ENCODE measurements around the gene ENDOD1. TPM values are rescaled to one million over a fixed set of nuclear protein-coding genes. Genes with fewer than 3 reads are reported as not detected.
A peak's percentile ranks its signal among the peaks of the same experiment; 100 is the strongest.
"Not testable (repeated sequence)": the region's sequence is repeated elsewhere in the genome, so short reads cannot be mapped to it uniquely, and the experiment has no call there.

The ENDOD1 gene, protein sequence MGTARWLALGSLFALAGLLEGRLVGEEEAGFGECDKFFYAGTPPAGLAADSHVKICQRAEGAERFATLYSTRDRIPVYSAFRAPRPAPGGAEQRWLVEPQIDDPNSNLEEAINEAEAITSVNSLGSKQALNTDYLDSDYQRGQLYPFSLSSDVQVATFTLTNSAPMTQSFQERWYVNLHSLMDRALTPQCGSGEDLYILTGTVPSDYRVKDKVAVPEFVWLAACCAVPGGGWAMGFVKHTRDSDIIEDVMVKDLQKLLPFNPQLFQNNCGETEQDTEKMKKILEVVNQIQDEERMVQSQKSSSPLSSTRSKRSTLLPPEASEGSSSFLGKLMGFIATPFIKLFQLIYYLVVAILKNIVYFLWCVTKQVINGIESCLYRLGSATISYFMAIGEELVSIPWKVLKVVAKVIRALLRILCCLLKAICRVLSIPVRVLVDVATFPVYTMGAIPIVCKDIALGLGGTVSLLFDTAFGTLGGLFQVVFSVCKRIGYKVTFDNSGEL
- total RNA-seq, result 71.8 TPM
- polyA plus RNA-seq (ENCODE audit: insufficient read depth in 1 of 8, insufficient read length in 8 of 8, low replicate concordance in 1 of 8), result 10 to 100 TPM; 41.5 to 80.9 (median 59.2) TPM
- long read RNA-seq, donor 1, full-length matches to known transcripts, result 13 of 13 reads
- long read RNA-seq, donor 1, partial matches to known transcripts, result 0 of 13 reads
- long read RNA-seq, donor 1, other reads (novel, unspliced or antisense), result 0 of 13 reads
- long read RNA-seq, donor 2, full-length matches to known transcripts, result 3 of 3 reads
- long read RNA-seq, donor 2, partial matches to known transcripts, result 0 of 3 reads
- long read RNA-seq, donor 2, other reads (novel, unspliced or antisense), result 0 of 3 reads
- long read RNA-seq, donor 3, full-length matches to known transcripts, result 20 of 20 reads
- long read RNA-seq, donor 3, partial matches to known transcripts, result 0 of 20 reads
- long read RNA-seq, donor 3, other reads (novel, unspliced or antisense), result 0 of 20 reads
- long read RNA-seq, donor 4, full-length matches to known transcripts, result 24 of 24 reads
- long read RNA-seq, donor 4, partial matches to known transcripts, result 0 of 24 reads
- long read RNA-seq, donor 4, other reads (novel, unspliced or antisense), result 0 of 24 reads
- long read RNA-seq, donor 5, full-length matches to known transcripts, result 46 of 46 reads
- long read RNA-seq, donor 5, partial matches to known transcripts, result 0 of 46 reads
- long read RNA-seq, donor 5, other reads (novel, unspliced or antisense), result 0 of 46 reads
- long read RNA-seq, donor 6, full-length matches to known transcripts, result 42 of 42 reads
- long read RNA-seq, donor 6, partial matches to known transcripts, result 0 of 42 reads
- long read RNA-seq, donor 6, other reads (novel, unspliced or antisense), result 0 of 42 reads
- long read RNA-seq, donor 7, full-length matches to known transcripts, result 27 of 27 reads
- long read RNA-seq, donor 7, partial matches to known transcripts, result 0 of 27 reads
- long read RNA-seq, donor 7, other reads (novel, unspliced or antisense), result 0 of 27 reads
- long read RNA-seq, donor 8, full-length matches to known transcripts, result 7 of 7 reads
- long read RNA-seq, donor 8, partial matches to known transcripts, result 0 of 7 reads
- long read RNA-seq, donor 8, other reads (novel, unspliced or antisense), result 0 of 7 reads
- long read RNA-seq, donor 9, full-length matches to known transcripts, result 19 of 138 reads
- long read RNA-seq, donor 9, partial matches to known transcripts, result 119 of 138 reads
- long read RNA-seq, donor 9, other reads (novel, unspliced or antisense), result 0 of 138 reads
- long read RNA-seq, donor 10, full-length matches to known transcripts, result 36 of 36 reads
- long read RNA-seq, donor 10, partial matches to known transcripts, result 0 of 36 reads
- long read RNA-seq, donor 10, other reads (novel, unspliced or antisense), result 0 of 36 reads
- long read RNA-seq, donor 11, full-length matches to known transcripts, result 12 of 12 reads
- long read RNA-seq, donor 11, partial matches to known transcripts, result 0 of 12 reads
- long read RNA-seq, donor 11, other reads (novel, unspliced or antisense), result 0 of 12 reads

GRCh38 chr11:95089620-95090542 lies at the start of gene ENDOD1:
TSS of gene ENDOD1 (plus strand) at chr11:95089846. CDS start at chr11:95089928, 82 bp downstream.
- Histone ChIP-seq H3K27me3 (ENCODE audit: control insufficient read depth, insufficient read depth, low read length) (no peaks in the 10 kb centered on the region), H3K27ac (ENCODE audit: low read length) (peak within 1 kb of the TSS; percentile 89), H3K4me3 (ENCODE audit: low read length) (peak within 1 kb of the TSS; percentile 85), H3K36me3 (ENCODE audit: control insufficient read depth, insufficient read depth, low read length) (no peaks in the 10 kb centered on the region), H3K4me1 (ENCODE audit: control insufficient read depth, insufficient read depth, low read length) (peaks cover 33% of the 10 kb centered on the region), H3K9me3 (replicated peaks; ENCODE audit: control insufficient read depth, low read depth, low read length) (no peaks in the 10 kb centered on the region)
- DNase-seq, result peak; percentile 94
- WGBS (ENCODE audit: insufficient coverage), result under 1% methylated on average over 103 of the region's 106 CpGs

DNA sequence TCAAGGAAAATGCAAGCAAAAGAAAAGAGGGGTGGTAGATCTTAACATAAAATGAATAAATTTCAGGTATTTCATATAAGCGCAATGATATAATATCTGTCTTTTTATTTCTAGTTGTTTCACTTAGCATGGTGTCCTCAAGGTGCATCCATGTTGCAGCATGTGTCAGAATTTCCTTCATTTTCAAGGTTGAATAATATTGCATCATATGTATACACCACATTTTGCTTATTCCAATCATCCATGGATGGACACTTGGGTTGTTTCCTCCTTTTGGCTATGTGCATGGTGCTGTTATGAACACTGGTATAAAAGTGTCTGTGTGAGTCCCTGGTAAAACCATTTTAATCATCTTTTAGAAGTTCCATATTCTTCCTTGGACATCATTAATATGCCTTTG lies 47.4 kb upstream of the ENDOD1 start:
- Histone ChIP-seq H3K9me3 (replicated peaks; ENCODE audit: control insufficient read depth, low read depth, low read length) (no peaks in the 10 kb centered on the region), H3K4me3 (ENCODE audit: low read length) (no peak overlapping the region), H3K27me3 (ENCODE audit: control insufficient read depth, insufficient read depth, low read length) (peaks cover 22% of the 10 kb centered on the region), H3K4me1 (ENCODE audit: control insufficient read depth, insufficient read depth, low read length) (no peaks in the 10 kb centered on the region), H3K27ac (ENCODE audit: low read length) (no peak overlapping the region), H3K36me3 (ENCODE audit: control insufficient read depth, insufficient read depth, low read length) (no peaks in the 10 kb centered on the region)
- no CpG with 5 or more reads among the region's 1 CpG for WGBS (ENCODE audit: insufficient coverage)
- DNase-seq, result no peak

DNA sequence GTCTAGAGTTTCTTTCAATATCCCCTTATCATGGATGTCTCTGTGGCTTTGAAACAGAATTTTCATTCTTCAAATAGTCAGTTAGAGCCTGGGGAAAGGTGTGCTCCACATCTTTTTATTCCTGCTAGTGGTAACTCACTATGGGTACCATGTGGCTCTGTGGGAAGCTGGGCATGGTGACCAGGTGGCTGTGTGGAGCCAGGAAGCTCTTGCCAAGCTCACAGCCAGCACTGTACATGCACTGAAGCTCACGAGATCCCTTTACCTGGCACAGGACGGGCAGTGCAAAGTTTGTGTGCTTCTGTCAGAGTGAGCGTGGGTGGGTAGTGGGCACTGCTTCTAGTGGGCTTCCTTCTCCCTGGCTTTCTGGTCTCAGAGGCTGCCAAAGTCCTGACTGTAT lies 46.7 kb upstream of the ENDOD1 start:
- DNase-seq, result no peak
- Histone ChIP-seq H3K4me1 (ENCODE audit: control insufficient read depth, insufficient read depth, low read length) (no peaks in the 10 kb centered on the region), H3K9me3 (replicated peaks; ENCODE audit: control insufficient read depth, low read depth, low read length) (no peaks in the 10 kb centered on the region), H3K27ac (ENCODE audit: low read length) (no peak overlapping the region), H3K36me3 (ENCODE audit: control insufficient read depth, insufficient read depth, low read length) (no peaks in the 10 kb centered on the region), H3K4me3 (ENCODE audit: low read length) (no peak overlapping the region), H3K27me3 (ENCODE audit: control insufficient read depth, insufficient read depth, low read length) (peaks cover 18% of the 10 kb centered on the region)
- WGBS (ENCODE audit: insufficient coverage), result 92% methylated on average over 2 of the region's 3 CpGs

DNA sequence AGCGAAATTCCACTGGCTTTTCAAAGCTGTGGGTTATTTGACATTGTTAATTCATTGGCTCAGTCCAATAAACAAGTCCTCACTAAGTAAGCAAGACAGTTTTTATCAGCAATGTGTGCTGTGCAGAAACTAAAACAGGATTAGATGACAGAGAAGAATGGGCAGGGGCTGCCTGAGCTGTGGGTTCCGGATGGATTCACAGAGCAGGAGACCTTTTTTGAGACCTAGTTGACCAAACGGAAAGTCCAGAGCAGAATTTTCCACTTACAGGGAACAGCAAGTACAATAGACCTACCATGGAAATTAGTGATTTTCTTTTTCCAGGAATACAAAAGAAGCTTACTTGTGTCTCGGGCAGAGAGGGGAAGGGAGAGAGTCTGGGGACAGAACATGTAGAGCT lies 45.6 kb upstream of the ENDOD1 start:
- Histone ChIP-seq H3K27me3 (ENCODE audit: control insufficient read depth, insufficient read depth, low read length) (peaks cover 15% of the 10 kb centered on the region), H3K36me3 (ENCODE audit: control insufficient read depth, insufficient read depth, low read length) (no peaks in the 10 kb centered on the region), H3K27ac (ENCODE audit: low read length) (no peak overlapping the region), H3K4me1 (ENCODE audit: control insufficient read depth, insufficient read depth, low read length) (no peaks in the 10 kb centered on the region), H3K4me3 (ENCODE audit: low read length) (no peak overlapping the region), H3K9me3 (replicated peaks; ENCODE audit: control insufficient read depth, low read depth, low read length) (no peaks in the 10 kb centered on the region)
- 65% methylated on average over 2 of the region's 4 CpGs for WGBS (ENCODE audit: insufficient coverage)
- DNase-seq, result no peak

DNA sequence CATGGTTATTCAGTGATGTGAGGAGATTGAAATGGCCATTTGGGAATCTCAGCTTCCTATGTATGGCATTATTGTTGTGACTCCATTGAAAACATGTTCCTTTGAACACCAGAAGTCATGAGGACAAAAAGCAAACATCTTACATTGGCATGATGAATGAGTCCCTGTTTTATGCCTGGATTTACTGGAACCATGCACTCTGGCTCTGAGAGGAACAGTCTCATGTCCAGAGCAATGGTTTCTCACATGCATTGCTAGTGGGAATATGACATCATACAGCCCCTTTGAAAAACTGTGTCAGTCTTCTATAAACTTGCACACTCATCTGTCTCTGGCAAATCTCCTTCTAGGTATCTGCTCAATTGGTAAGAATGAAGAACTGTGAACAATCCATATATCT lies 43.8 kb upstream of the ENDOD1 start:
- H3K27ac ChIP-seq (ENCODE audit: low read length), result no peak overlapping the region
- no peaks in the 10 kb centered on the region for H3K4me1 ChIP-seq (ENCODE audit: control insufficient read depth, insufficient read depth, low read length)
- H3K36me3 ChIP-seq (ENCODE audit: control insufficient read depth, insufficient read depth, low read length), result no peaks in the 10 kb centered on the region
- no peak for DNase-seq
- H3K9me3 ChIP-seq (replicated peaks; ENCODE audit: control insufficient read depth, low read depth, low read length), result no peaks in the 10 kb centered on the region
- H3K4me3 ChIP-seq (ENCODE audit: low read length), result no peak overlapping the region
- peaks cover 15% of the 10 kb centered on the region for H3K27me3 ChIP-seq (ENCODE audit: control insufficient read depth, insufficient read depth, low read length)

DNA sequence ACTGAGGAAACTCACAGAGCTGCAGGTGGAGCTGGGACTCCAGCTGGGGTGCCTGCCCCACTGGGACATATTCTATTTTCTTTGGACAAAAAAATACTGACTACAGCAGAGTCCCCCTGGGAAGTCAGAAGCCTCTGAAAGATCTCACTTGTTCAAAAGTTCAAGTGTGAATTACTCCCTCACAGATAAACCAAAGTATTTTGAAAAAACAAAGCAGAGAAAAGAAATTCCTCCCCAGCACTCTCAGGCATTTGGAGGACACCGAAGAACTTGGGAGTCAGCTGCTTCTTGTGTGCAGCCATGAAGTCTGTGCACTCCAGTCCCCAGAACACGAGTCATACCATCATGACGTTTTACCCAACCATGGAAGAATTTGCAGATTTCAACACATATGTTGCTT lies 40.5 kb upstream of the ENDOD1 start, which contains the start of gene KDM4F:
TSS of gene KDM4F (plus strand) at position 301 of the 400 bp plus-strand sequence.
- H3K4me3 ChIP-seq (ENCODE audit: low read length); DNase-seq; H3K36me3 ChIP-seq (ENCODE audit: control insufficient read depth, insufficient read depth, low read length); H3K4me1 ChIP-seq (ENCODE audit: control insufficient read depth, insufficient read depth, low read length); H3K27me3 ChIP-seq (ENCODE audit: control insufficient read depth, insufficient read depth, low read length); H3K27ac ChIP-seq (ENCODE audit: low read length); H3K9me3 ChIP-seq (replicated peaks; ENCODE audit: control insufficient read depth, low read depth, low read length): not testable (repeated sequence)
- WGBS (ENCODE audit: insufficient coverage), result no CpG with 5 or more reads among the region's 3 CpGs

DNA sequence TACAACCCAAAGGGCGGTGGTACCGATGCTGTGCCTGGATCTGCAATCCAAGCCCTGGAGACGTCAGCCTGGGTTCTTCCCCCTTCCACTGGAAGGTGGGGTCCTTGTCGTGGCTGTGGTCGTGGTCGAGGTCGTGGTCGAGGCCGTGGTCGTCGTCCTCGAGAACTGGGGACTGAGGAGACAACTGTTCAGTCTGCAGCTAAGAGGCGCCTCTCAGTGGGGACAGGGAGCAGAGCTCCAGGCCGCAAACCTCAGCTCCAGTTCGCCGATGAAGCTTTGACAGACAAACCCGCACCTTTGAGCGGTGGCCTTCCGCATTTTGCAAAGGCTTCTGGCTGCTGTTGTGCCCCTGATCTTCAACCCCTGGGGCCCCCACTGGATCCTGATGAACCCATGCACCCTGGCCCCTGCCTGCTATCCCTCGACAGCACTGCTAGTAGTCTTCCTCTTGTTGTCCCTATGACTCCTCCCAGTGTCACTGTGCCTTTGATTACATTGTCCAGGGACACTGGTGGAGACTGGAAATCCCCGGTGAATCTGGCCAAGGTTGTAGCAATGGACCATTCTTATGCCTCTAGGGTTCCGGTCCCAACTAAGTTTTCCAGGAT lies 38.9 kb upstream of the ENDOD1 start:
- Histone ChIP-seq H3K36me3 (ENCODE audit: control insufficient read depth, insufficient read depth, low read length) (no peaks in the 10 kb centered on the region), H3K27me3 (ENCODE audit: control insufficient read depth, insufficient read depth, low read length) (peaks cover 5% of the 10 kb centered on the region), H3K9me3 (replicated peaks; ENCODE audit: control insufficient read depth, low read depth, low read length) (no peaks in the 10 kb centered on the region), H3K27ac (ENCODE audit: low read length) (no peak overlapping the region), H3K4me3 (ENCODE audit: low read length) (no peak overlapping the region), H3K4me1 (ENCODE audit: control insufficient read depth, insufficient read depth, low read length) (no peaks in the 10 kb centered on the region)
- no peak for DNase-seq
- whole genome bisulfite sequencing (ENCODE audit: insufficient coverage), result 91% methylated on average over 22 of the region's 22 CpGs

DNA sequence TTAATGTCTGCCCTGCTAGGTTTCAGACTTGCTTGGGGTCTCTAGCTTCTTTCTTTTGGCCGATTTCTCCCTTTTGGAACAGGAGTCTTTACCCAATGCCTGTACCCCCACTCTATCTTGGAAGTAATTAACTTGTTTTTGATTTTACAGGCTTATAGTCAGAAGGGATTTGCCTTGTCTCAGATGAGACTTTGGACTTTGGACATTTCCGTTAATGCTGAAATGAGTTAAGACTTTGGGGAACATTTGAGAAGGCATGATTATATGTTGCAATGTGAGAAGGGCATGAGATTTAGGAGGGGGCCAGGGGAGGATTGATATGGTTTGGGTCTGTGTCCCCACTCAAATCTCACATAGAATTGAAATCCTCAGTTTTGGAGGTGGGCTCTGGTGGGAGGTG lies 35.3 kb upstream of the ENDOD1 start:
- DNase-seq, result no peak
- Histone ChIP-seq H3K27me3 (ENCODE audit: control insufficient read depth, insufficient read depth, low read length) (peaks cover 5% of the 10 kb centered on the region), H3K4me3 (ENCODE audit: low read length) (no peak overlapping the region), H3K9me3 (replicated peaks; ENCODE audit: control insufficient read depth, low read depth, low read length) (no peaks in the 10 kb centered on the region), H3K27ac (ENCODE audit: low read length) (no peak overlapping the region), H3K4me1 (ENCODE audit: control insufficient read depth, insufficient read depth, low read length) (no peaks in the 10 kb centered on the region), H3K36me3 (ENCODE audit: control insufficient read depth, insufficient read depth, low read length) (no peaks in the 10 kb centered on the region)
- 60% methylated on average over 1 of the region's 2 CpGs for WGBS (ENCODE audit: insufficient coverage)

All from muscle of leg (tissue), 16 donors.